ENCODE measurements around the gene ANKFN1.

Gene ANKFN1

GRCh38 chr17:56431736-56432135, 278.5 kb downstream of the ANKFN1 start:
- Histone ChIP-seq H3K27ac (no peak overlapping the region), H3K9me3 (no peaks in the 10 kb centered on the region), H3K27me3 (no peaks in the 10 kb centered on the region), H3K36me3 (no peaks in the 10 kb centered on the region), H3K4me1 (no peaks in the 10 kb centered on the region), H3K4me3 (no peak overlapping the region)
- intact Hi-C loops (cut with DNase I; ENCODE audit: low total_unique reads), result no loop called here
- TF ChIP-seq CTCF (IDR thresholded peaks at IDR 0.05), result no peak
- no peak for DNase-seq

- Histone ChIP-seq H3K27me3 (no peaks in the 10 kb centered on the region), H3K36me3 (no peaks in the 10 kb centered on the region), H3K4me3 (no peak overlapping the region), H3K27ac (no peak overlapping the region), H3K9me3 (no peaks in the 10 kb centered on the region), H3K4me1 (no peaks in the 10 kb centered on the region)
- no peak for TF ChIP-seq CTCF (IDR thresholded peaks at IDR 0.05)
- no peak for DNase-seq
- intact Hi-C loops (cut with DNase I; ENCODE audit: low total_unique reads), result no loop called here
These were observed 279.2 kb downstream of the ANKFN1 start for GRCh38 chr17:56432443-56432842.

GRCh38 chr17:56434610-56435009, 281.3 kb downstream of the ANKFN1 start:
- no peaks in the 10 kb centered on the region for H3K36me3 ChIP-seq
- H3K4me3 ChIP-seq, result no peak overlapping the region
- no peak overlapping the region for H3K27ac ChIP-seq
- no peaks in the 10 kb centered on the region for H3K27me3 ChIP-seq
- H3K9me3 ChIP-seq, result no peaks in the 10 kb centered on the region
- intact Hi-C loops (cut with DNase I; ENCODE audit: low total_unique reads), result no loop called here
- H3K4me1 ChIP-seq, result no peaks in the 10 kb centered on the region
- TF ChIP-seq CTCF (IDR thresholded peaks at IDR 0.05), result no peak
- DNase-seq, result no peak

GRCh38 chr17:56436142-56436541, 282.9 kb downstream of the ANKFN1 start:
- H3K4me3 ChIP-seq, result no peak overlapping the region
- H3K27ac ChIP-seq, result no peak overlapping the region
- no peak for TF ChIP-seq CTCF (IDR thresholded peaks at IDR 0.05)
- H3K36me3 ChIP-seq, result no peaks in the 10 kb centered on the region
- intact Hi-C loops (cut with DNase I; ENCODE audit: low total_unique reads), result no loop called here
- no peaks in the 10 kb centered on the region for H3K4me1 ChIP-seq
- H3K27me3 ChIP-seq, result no peaks in the 10 kb centered on the region
- H3K9me3 ChIP-seq, result no peaks in the 10 kb centered on the region
- no peak for DNase-seq

GRCh38 chr17:56440419-56440818, 287.1 kb downstream of the ANKFN1 start:
- H3K4me3 ChIP-seq, result no peak overlapping the region
- TF ChIP-seq CTCF (IDR thresholded peaks at IDR 0.05), result no peak
- no peaks in the 10 kb centered on the region for H3K9me3 ChIP-seq
- no peak overlapping the region for H3K27ac ChIP-seq
- H3K4me1 ChIP-seq, result no peaks in the 10 kb centered on the region
- DNase-seq, result no peak
- intact Hi-C loops (cut with DNase I; ENCODE audit: low total_unique reads), result no loop called here
- no peaks in the 10 kb centered on the region for H3K27me3 ChIP-seq
- no peaks in the 10 kb centered on the region for H3K36me3 ChIP-seq

- DNase-seq, result no peak
- H3K27ac ChIP-seq, result no peak overlapping the region
- H3K9me3 ChIP-seq, result no peaks in the 10 kb centered on the region
- no peak overlapping the region for H3K4me3 ChIP-seq
- no peaks in the 10 kb centered on the region for H3K4me1 ChIP-seq
- TF ChIP-seq CTCF (IDR thresholded peaks at IDR 0.05), result no peak
- H3K36me3 ChIP-seq, result no peaks in the 10 kb centered on the region
- intact Hi-C loops (cut with DNase I; ENCODE audit: low total_unique reads), result no loop called here
- H3K27me3 ChIP-seq, result no peaks in the 10 kb centered on the region
These were observed 288.0 kb downstream of the ANKFN1 start for GRCh38 chr17:56441308-56441707.

All from tibial artery (tissue), 4 donors.